GM23248 (cell line): Measurements from ENCODE around the gene C9orf152. TPM values are rescaled to one million over a fixed set of nuclear protein-coding genes. Genes with fewer than 3 reads are reported as not detected.

ENCODE experiments used
- DNase-seq: peaks from one replicate; pipeline ENCODE4 v3.0.0-alpha.2; 2015
- H2AFZ ChIP-seq: fragments of 200-600 bp; sonication (generic); 2 replicates; pipeline ENCODE4 v1.6.1; 2016; ENCODE audit warnings: antibody characterized with exemption
- H3F3A ChIP-seq: fragments of 200-600 bp; sonication (generic); 2 replicates; pipeline ENCODE4 v1.6.1; 2016; ENCODE audit warnings: mild to moderate bottlenecking, antibody characterized with exemption, mixed run types; ENCODE audit not compliant: insufficient read depth
- H3K27ac ChIP-seq: fragments of 200-600 bp; sonication (generic); 2 replicates; pipeline ENCODE4 v1.5.1; 2016; ENCODE audit warnings: mild to moderate bottlenecking
- H3K27me3 ChIP-seq: fragments of 200-600 bp; sonication (generic); replicated peaks from 2 replicates; pipeline ENCODE4 v1.6.1; 2016; ENCODE audit warnings: mild to moderate bottlenecking; ENCODE audit not compliant: insufficient read depth
- H3K36me3 ChIP-seq: fragments of 200-600 bp; sonication (generic); 2 replicates; pipeline ENCODE4 v1.6.1; 2016; ENCODE audit warnings: low read depth, mild to moderate bottlenecking
- H3K4me1 ChIP-seq: fragments of 200-600 bp; sonication (generic); 2 replicates; pipeline ENCODE4 v1.6.1; 2016; ENCODE audit warnings: mild to moderate bottlenecking; ENCODE audit not compliant: insufficient read depth
- H3K4me2 ChIP-seq: fragments of 200-600 bp; sonication (generic); one replicate; pipeline ENCODE4 v1.6.1; 2016; ENCODE audit warnings: mild to moderate bottlenecking; ENCODE audit not compliant: unreplicated experiment
- H3K4me3 ChIP-seq: fragments of 200-600 bp; sonication (generic); 2 replicates; pipeline ENCODE4 v1.5.1; 2016; ENCODE audit warnings: mild to moderate bottlenecking
- H3K79me2 ChIP-seq: fragments of 200-600 bp; sonication (generic); 2 replicates; pipeline ENCODE4 v1.6.1; 2016; ENCODE audit warnings: mild to moderate bottlenecking; ENCODE audit not compliant: insufficient read depth
- H3K9ac ChIP-seq: fragments of 200-600 bp; sonication (generic); 2 replicates; pipeline ENCODE4 v1.6.1; 2016; ENCODE audit warnings: mild to moderate bottlenecking
- H3K9me2 ChIP-seq: fragments of 200-600 bp; sonication (generic); 2 replicates; pipeline ENCODE4 v1.6.1; 2016; ENCODE audit warnings: mixed run types, mild to moderate bottlenecking, moderate library complexity; ENCODE audit not compliant: insufficient read depth
- H3K9me3 ChIP-seq: fragments of 200-600 bp; sonication (generic); one replicate; pipeline ENCODE4 v1.6.1; 2017; ENCODE audit warnings: low read depth
- H4K20me1 ChIP-seq: fragments of 200-600 bp; sonication (generic); 2 replicates; pipeline ENCODE4 v1.6.0; 2016; ENCODE audit not compliant: insufficient read depth
- EZH2 ChIP-seq: fragments of 200-600 bp; sonication (generic); IDR thresholded peaks from 2 replicates; pipeline ENCODE4 v1.6.1; 2018; ENCODE audit warnings: antibody characterized with exemption, mild to moderate bottlenecking; ENCODE audit not compliant: insufficient read depth, poor library complexity, severe bottlenecking
- EZH2phosphoT487 ChIP-seq: fragments of 200-600 bp; sonication (generic); IDR thresholded peaks from 2 replicates; pipeline ENCODE4 v1.6.1; 2018; ENCODE audit warnings: antibody characterized with exemption, moderate library complexity, mild to moderate bottlenecking, low read depth; ENCODE audit not compliant: insufficient read depth
- WGBS, 2 experiments: methylation state at CpG; one replicate each; pipeline ENCODE4 v1.1.6; 2015 to 2017; ENCODE audit warnings: low lambda C conversion rate in 2 of 2, low coverage in 1 of 2; ENCODE audit errors: missing lambda C conversion rate in 2 of 2; 5-methylcytosine and 5-hydroxymethylcytosine counted together
- in situ Hi-C: fragments of 300-500 bp; cut with MboI; formaldehyde crosslinking; loops from 2 replicates; pipeline ENCODE4 v1.15.0; 2020
- polyA plus RNA-seq: library from polyadenylated mRNA; unstranded; fragments of >200 nt; fragmentation: Nextera tagmentation; extraction: Ambion mirVana; gene quantifications from 2 replicates; pipeline ENCODE4 v1.2.1, GENCODE V29; 2016
- total RNA-seq: library from RNA; depleted of rRNA; stranded (reverse); fragments of >200 nt; shearing (Covaris generic); gene quantifications from 2 replicates; pipeline ENCODE4 v1.2.3, GENCODE V29; 2014

The C9orf152 gene
- total and polyA plus RNA-seq, 2 experiments from 2014 or later: not detected

- TF ChIP-seq EZH2 (no peak), EZH2phosphoT487 (no peak)
- Histone ChIP-seq H3K4me2 (no peak overlapping the region), H4K20me1 (no peaks in the 10 kb centered on the region), H3K27ac (no peak overlapping the region), H3K4me3 (no peak overlapping the region), H3K79me2 (peaks cover 19% of the 10 kb centered on the region), H2AFZ (no peak overlapping the region), H3K4me1 (peaks cover 4% of the 10 kb centered on the region; the same call in 1 of the 2 replicates), H3K9me3 (no peaks in the 10 kb centered on the region), H3F3A (peaks cover 39% of the 10 kb centered on the region), H3K9ac (no peak overlapping the region), H3K27me3 (no peaks in the 10 kb centered on the region), H3K36me3 (peaks cover 46% of the 10 kb centered on the region), H3K9me2 (no peaks in the 10 kb centered on the region)
- 91 to 96% methylated on average over 1 of the region's 1 CpG for WGBS, 2 experiments
- in situ Hi-C loops: no loop called here
- DNase-seq: no peak
These were observed 33.9 kb upstream of the C9orf152 start for GRCh38 chr9:110241858-110242321.

DNA sequence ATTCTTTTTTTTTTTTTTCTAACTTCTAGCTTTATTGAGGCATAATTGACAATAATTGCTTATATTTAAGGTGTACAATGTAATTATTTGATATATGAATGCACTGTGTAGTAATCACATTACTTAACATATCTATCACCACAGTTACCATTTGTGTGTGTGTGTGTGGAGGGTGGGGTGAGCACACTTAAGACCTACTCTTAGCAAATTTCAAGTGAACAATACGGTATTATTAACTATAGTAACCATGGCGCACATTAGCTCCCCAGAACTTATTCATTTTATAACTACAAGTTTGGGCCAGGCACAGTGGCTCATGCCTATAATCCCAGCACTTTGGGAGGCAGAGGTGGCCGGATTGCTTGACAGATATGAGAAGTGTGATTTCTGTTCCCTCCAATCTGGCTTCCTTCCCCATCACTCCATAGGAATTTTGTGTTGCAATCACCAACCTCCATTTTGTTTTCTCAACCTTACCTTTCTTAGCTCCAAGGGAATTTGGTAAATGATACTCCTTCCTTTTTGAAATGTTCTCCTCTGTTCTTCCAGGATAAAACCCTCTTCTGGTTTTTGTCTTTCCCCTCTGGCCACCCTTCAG, 33.4 kb upstream of the C9orf152 start:
- Histone ChIP-seq H3K4me3 (no peak overlapping the region), H3K27ac (no peak overlapping the region), H3K79me2 (peaks cover 13% of the 10 kb centered on the region), H4K20me1 (no peaks in the 10 kb centered on the region), H3K27me3 (no peaks in the 10 kb centered on the region), H3F3A (peaks cover 39% of the 10 kb centered on the region), H2AFZ (no peak overlapping the region), H3K9me3 (no peaks in the 10 kb centered on the region), H3K36me3 (peaks cover 41% of the 10 kb centered on the region), H3K9me2 (no peaks in the 10 kb centered on the region), H3K4me2 (no peak overlapping the region), H3K4me1 (peaks cover 4% of the 10 kb centered on the region; the same call in 1 of the 2 replicates), H3K9ac (no peak overlapping the region)
- peak; percentile 37 for DNase-seq
- 75 to 79% methylated on average over 3 of the region's 3 CpGs for WGBS, 2 experiments
- in situ Hi-C loops: no loop called here
- TF ChIP-seq EZH2phosphoT487 (no peak), EZH2 (no peak)

GRCh38 chr9:110240198-110240597, 32.2 kb upstream of the C9orf152 start:
- no peaks in the 10 kb centered on the region for H4K20me1 ChIP-seq
- no peaks in the 10 kb centered on the region for H3K9me2 ChIP-seq
- no peaks in the 10 kb centered on the region for H3K9me3 ChIP-seq
- H3K9ac ChIP-seq: no peak overlapping the region
- no peak for TF ChIP-seq EZH2
- TF ChIP-seq EZH2phosphoT487: no peak
- H2AFZ ChIP-seq: no peak overlapping the region
- H3F3A ChIP-seq: peaks cover 38% of the 10 kb centered on the region
- peaks cover 34% of the 10 kb centered on the region for H3K36me3 ChIP-seq
- H3K27ac ChIP-seq: no peak overlapping the region
- WGBS, 2 experiments: 47 to 64% methylated on average over 1 of the region's 1 CpG
- no peaks in the 10 kb centered on the region for H3K27me3 ChIP-seq
- DNase-seq: no peak
- in situ Hi-C loops: no loop called here
- peaks cover 5% of the 10 kb centered on the region; the same call in 1 of the 2 replicates for H3K79me2 ChIP-seq
- peaks cover 4% of the 10 kb centered on the region; the same call in 1 of the 2 replicates for H3K4me1 ChIP-seq
- H3K4me3 ChIP-seq: no peak overlapping the region
- no peak overlapping the region for H3K4me2 ChIP-seq

GRCh38 chr9:110228321-110228720, 20.4 kb upstream of the C9orf152 start:
- Histone ChIP-seq H3K36me3 (no peaks in the 10 kb centered on the region), H2AFZ (no peak overlapping the region), H3K4me3 (no peak overlapping the region), H3K9me3 (no peaks in the 10 kb centered on the region), H3K79me2 (no peaks in the 10 kb centered on the region), H3K9ac (no peak overlapping the region), H3K27me3 (no peaks in the 10 kb centered on the region), H3K27ac (no peak overlapping the region), H3K4me2 (no peak overlapping the region), H3K4me1 (no peaks in the 10 kb centered on the region), H3F3A (no peaks in the 10 kb centered on the region), H3K9me2 (no peaks in the 10 kb centered on the region), H4K20me1 (no peaks in the 10 kb centered on the region)
- 66 to 80% methylated on average over 2 of the region's 2 CpGs for WGBS, 2 experiments
- in situ Hi-C loops: no loop called here
- TF ChIP-seq EZH2 (no peak), EZH2phosphoT487 (no peak)
- no peak for DNase-seq
